Stimulated activated CD8-positive, alpha-beta memory T cell treated with anti-CD3 and anti-CD28 coated beads, Interleukin-4, amount 100 ng/mL, for 48 hours (primary cell): ENCODE measurements around the gene PAXX.

Experiments used
- DNase-seq: peaks from one replicate; pipeline ENCODE4 v3.0.0-alpha.2; 2020

PAXX gene

GRCh38 chr9:137034039-137034708 lies 42.0 kb downstream of the PAXX start:
- no peak for DNase-seq

GRCh38 chr9:137034709-137035506 lies 42.7 kb downstream of the PAXX start:
- DNase-seq = peak; percentile 94

- DNase-seq = no peak
These were observed 43.2 kb downstream of the PAXX start for GRCh38 chr9:137035507-137035834.

- DNase-seq = no peak
These were observed 43.7 kb downstream of the PAXX start for GRCh38 chr9:137035937-137036336.

GRCh38 chr9:137037035-137037434 lies 44.8 kb downstream of the PAXX start:
- DNase-seq = no peak

GRCh38 chr9:137037483-137037882 lies 45.3 kb downstream of the PAXX start:
- DNase-seq = no peak

- no peak for DNase-seq
These were observed 46.7 kb downstream of the PAXX start for GRCh38 chr9:137038916-137039315.

GRCh38 chr9:137039611-137040366 lies 47.6 kb downstream of the PAXX start:
- DNase-seq = no peak

GRCh38 chr9:137040568-137040967 lies 48.3 kb downstream of the PAXX start:
- no peak for DNase-seq

GRCh38 chr9:137041124-137041523 lies 48.9 kb downstream of the PAXX start:
- DNase-seq = no peak

- DNase-seq = no peak
These were observed 50.8 kb downstream of the PAXX start for GRCh38 chr9:137042751-137043727.
